ENCODE results near the gene FOXG1. TPM values are rescaled to one million over a fixed set of nuclear protein-coding genes. Genes with fewer than 3 reads are reported as not detected.
A peak's percentile ranks its signal among the peaks of the same experiment; 100 is the strongest.

Gene FOXG1
- total RNA-seq, result not detected in 2 replicates
- not detected in 2 replicates for polyA plus RNA-seq
- not detected in 2 replicates for polyA plus RNA-seq (2011; cell fraction: cytosol; rRNA removed)
- not detected in 2 replicates for polyA plus RNA-seq (2011; cell fraction: nucleus; rRNA removed)
- polyA plus RNA-seq (2012), result not detected in 2 replicates
- 0.06 TPM in 1 of 2 replicates, not detected in the other for polyA minus RNA-seq
- not detected for polyA minus RNA-seq (2011; cell fraction: cytosol; rRNA and poly(A)+ RNA removed)
- polyA minus RNA-seq (2011; cell fraction: nucleus; rRNA and poly(A)+ RNA removed), result not detected in 2 replicates
- Bru-seq, nascent RNA, result not detected
- not detected for BruChase-seq, experiment 1, labeled RNA remaining after a 6-hour chase
- percentile 22 among the genes with signal in this experiment for BruChase-seq, experiment 2, labeled RNA remaining after a 2-hour chase
- long read RNA-seq, result 0 reads

DNA sequence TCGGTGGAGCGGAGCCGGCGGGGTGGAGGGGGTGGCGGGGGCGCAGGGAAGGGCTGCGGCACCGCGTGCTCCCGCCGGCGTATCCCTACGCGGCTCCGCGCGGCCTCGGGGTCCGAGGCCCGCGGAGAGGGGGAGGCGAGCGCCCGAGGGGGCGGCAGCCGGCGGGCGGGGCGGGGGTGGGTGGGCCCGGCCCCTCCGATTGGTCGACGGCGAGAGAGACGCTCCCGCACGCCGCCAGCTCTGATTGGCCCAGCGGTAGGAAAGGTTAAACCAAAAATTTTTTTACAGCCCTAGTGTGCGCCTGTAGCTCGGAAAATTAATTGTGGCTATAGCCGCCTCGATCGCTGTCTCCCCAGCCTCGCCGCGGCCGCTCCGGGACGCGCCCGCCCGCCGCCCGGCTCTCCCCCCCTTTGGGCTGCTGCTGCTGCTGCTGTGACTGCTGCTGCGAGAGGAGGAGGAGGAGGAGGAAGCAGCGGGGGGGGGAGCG is at the start of gene FOXG1:
Gene FOXG1 (plus strand): TSS at position 319 of the 487 bp plus-strand sequence. CDS start 493 bp downstream, outside the sequence.
- BruUV-seq (replicated peaks), result no TSS peak
- no peak within 1 kb of the TSS for H3K27ac ChIP-seq (ENCODE audit: insufficient read depth, low read depth, low read length)

More for the DNA sequence above, at the start of gene FOXG1:
- peaks cover 5% of the 10 kb centered on the region for H3K4me1 ChIP-seq (ENCODE audit: control insufficient read depth, extremely low read depth, insufficient read depth, low read length)
- peaks cover 51 to 88% of the 10 kb centered on the region in 2 experiments for H3K27me3 ChIP-seq (ENCODE audit: control insufficient read depth in 2 of 2, insufficient read depth in 2 of 2, low read length in 2 of 2)
- DNase-seq (ENCODE audit: low read depth, low spot score) (no peak), FAIRE-seq (peak; percentile 37)
- peak within 1 kb of the TSS; percentile 42 for H2AFZ ChIP-seq (ENCODE audit: low read depth, low read length)
- H3K9ac ChIP-seq (replicated peaks; ENCODE audit: extremely low read depth, insufficient read depth, low read length), result no peak within 1 kb of the TSS
- H3K79me2 ChIP-seq (ENCODE audit: control insufficient read depth, insufficient read depth, low read length), result no peaks in the 10 kb centered on the region
- ChIA-PET POLR2A (no interaction called here), CTCF (interaction anchor here (0.6 to 5.5 kb wide), 7 partner anchors 8 to 1448 kb away, joined by 3 to 34 read pairs (median 4); no protein-coding TSS in a partner anchor)
- intact Hi-C loops (cut with micrococcal nuclease) (loop anchor here (10.0 kb wide), 1 partner anchor 1158 kb away; the partner anchor contains the start of gene PRKD1), dilution Hi-C loops (cut with MboI; ENCODE audit: extremely low pct_ligation_motif_present, low sequenced_read_pairs) (no loop called here)
- H4K20me1 ChIP-seq (replicated peaks; ENCODE audit: control insufficient read depth, extremely low read depth, insufficient read depth, low read length), result no peaks in the 10 kb centered on the region
- TF ChIP-seq EZH2 (IDR thresholded peaks at IDR 0.05; ENCODE audit: borderline replicate concordance, low read depth, low read length, severe bottlenecking) (peak; percentile 39), GATA2 (IDR thresholded peaks at IDR 0.05; ENCODE audit: insufficient read depth, insufficient read length, low read depth, low read length) (no peak), POLR2A (IDR thresholded peaks at IDR 0.05; ENCODE audit: low read depth, low read length) (no peak)
- TF ChIP-seq, protein P1, sequence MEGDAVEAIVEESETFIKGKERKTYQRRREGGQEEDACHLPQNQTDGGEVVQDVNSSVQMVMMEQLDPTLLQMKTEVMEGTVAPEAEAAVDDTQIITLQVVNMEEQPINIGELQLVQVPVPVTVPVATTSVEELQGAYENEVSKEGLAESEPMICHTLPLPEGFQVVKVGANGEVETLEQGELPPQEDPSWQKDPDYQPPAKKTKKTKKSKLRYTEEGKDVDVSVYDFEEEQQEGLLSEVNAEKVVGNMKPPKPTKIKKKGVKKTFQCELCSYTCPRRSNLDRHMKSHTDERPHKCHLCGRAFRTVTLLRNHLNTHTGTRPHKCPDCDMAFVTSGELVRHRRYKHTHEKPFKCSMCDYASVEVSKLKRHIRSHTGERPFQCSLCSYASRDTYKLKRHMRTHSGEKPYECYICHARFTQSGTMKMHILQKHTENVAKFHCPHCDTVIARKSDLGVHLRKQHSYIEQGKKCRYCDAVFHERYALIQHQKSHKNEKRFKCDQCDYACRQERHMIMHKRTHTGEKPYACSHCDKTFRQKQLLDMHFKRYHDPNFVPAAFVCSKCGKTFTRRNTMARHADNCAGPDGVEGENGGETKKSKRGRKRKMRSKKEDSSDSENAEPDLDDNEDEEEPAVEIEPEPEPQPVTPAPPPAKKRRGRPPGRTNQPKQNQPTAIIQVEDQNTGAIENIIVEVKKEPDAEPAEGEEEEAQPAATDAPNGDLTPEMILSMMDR (IDR thresholded peaks at IDR 0.05; ENCODE audit: extremely low read depth in 1 of 2, insufficient read depth in 1 of 2, low read depth in 1 of 2, low read length in 2 of 2), result no peak
- H3K9me1 ChIP-seq (replicated peaks; ENCODE audit: control insufficient read depth, extremely low read depth, insufficient read depth, low read length), result no peaks in the 10 kb centered on the region
- peak within 1 kb of the TSS in 2 of 3 experiments; percentile 24 to 29 for H3K4me3 ChIP-seq (replicated peaks in 1 of 3; ENCODE audit: insufficient read depth in 1 of 3, low read depth in 1 of 3, low read length in 3 of 3)
- H3K36me3 ChIP-seq (ENCODE audit: control insufficient read depth in 2 of 2, extremely low read depth in 1 of 2, insufficient read depth in 2 of 2, low read length in 2 of 2), result no peaks in the 10 kb centered on the region
- H3K9me3 ChIP-seq (replicated peaks; ENCODE audit: control insufficient read depth, insufficient read depth, low read length), result no peaks in the 10 kb centered on the region
- H3K4me2 ChIP-seq (ENCODE audit: insufficient read depth, low read length), result peak within 1 kb of the TSS; percentile 44

Measured in endothelial cell of umbilical vein (primary cell).